IMR-90 (cell line): Measurements from ENCODE around the gene SLC27A2.

ENCODE experiments used
- BHLHE40 ChIP-seq: fragments of 150-350 bp; IDR thresholded peaks from 2 replicates; pipeline ENCODE4 v1.6.1; 2016; ENCODE audit warnings: mild to moderate bottlenecking, low read depth, low read length
- CEBPB ChIP-seq: IDR thresholded peaks from 2 replicates; pipeline ENCODE4 v1.6.1; 2012; ENCODE audit warnings: low read depth, low read length, improper control_type of control experiment
- CTCF ChIP-seq: conservative IDR thresholded peaks from 2 replicates; pipeline ENCODE4 v1.5.1; 2012; ENCODE audit warnings: mild to moderate bottlenecking, low read depth, low read length, improper control_type of control experiment
- ELK1 ChIP-seq: fragments of 150-350 bp; IDR thresholded peaks from 2 replicates; pipeline ENCODE4 v1.6.1; 2016; ENCODE audit warnings: low read depth, mild to moderate bottlenecking, low read length, moderate library complexity, borderline replicate concordance
- FOS ChIP-seq: fragments of 150-350 bp; IDR thresholded peaks from 2 replicates; pipeline ENCODE4 v1.6.1; 2016; ENCODE audit warnings: low read depth, low read length
- MAZ ChIP-seq: IDR thresholded peaks from 2 replicates; pipeline ENCODE4 v1.6.1; 2012; ENCODE audit warnings: low read depth, mild to moderate bottlenecking, low read length, improper control_type of control experiment, moderate library complexity, borderline replicate concordance
- MXI1 ChIP-seq: IDR thresholded peaks from 2 replicates; pipeline ENCODE4 v1.6.1; 2012; ENCODE audit warnings: low read depth, mild to moderate bottlenecking, low read length, moderate library complexity, borderline replicate concordance
- POLR2A ChIP-seq: IDR thresholded peaks from 2 replicates; pipeline ENCODE4 v1.6.1; 2012; ENCODE audit warnings: mild to moderate bottlenecking, low read depth, low read length
- RAD21 ChIP-seq: IDR thresholded peaks from 2 replicates; pipeline ENCODE4 v1.6.1; 2012; ENCODE audit warnings: low read length, improper control_type of control experiment
- RCOR1 ChIP-seq: IDR thresholded peaks from 2 replicates; pipeline ENCODE4 v1.6.1; 2012; ENCODE audit warnings: mild to moderate bottlenecking, low read length, improper control_type of control experiment; ENCODE audit not compliant: insufficient replicate concordance
- RFX5 ChIP-seq: IDR thresholded peaks from 2 replicates; pipeline ENCODE4 v1.8.0; 2012; ENCODE audit warnings: low read depth, mild to moderate bottlenecking, low read length, moderate library complexity
- SMC3 ChIP-seq: fragments of 150-350 bp; IDR thresholded peaks from 2 replicates; pipeline ENCODE4 v1.6.1; 2016; ENCODE audit warnings: low read depth, mild to moderate bottlenecking, antibody characterized with exemption, low read length, moderate library complexity
- USF2 ChIP-seq: fragments of 150-350 bp; IDR thresholded peaks from 2 replicates; pipeline ENCODE4 v1.6.1; 2017; ENCODE audit warnings: mild to moderate bottlenecking, antibody characterized with exemption, low read length, low read depth

- no peak for TF ChIP-seq RFX5
- TF ChIP-seq CTCF = no peak
- no peak for TF ChIP-seq CEBPB
- no peak for TF ChIP-seq FOS
- TF ChIP-seq SMC3 = no peak
- TF ChIP-seq RCOR1 = no peak
- no peak for TF ChIP-seq POLR2A
- TF ChIP-seq USF2 = no peak
- no peak for TF ChIP-seq RAD21
- TF ChIP-seq ELK1 = no peak
- TF ChIP-seq MXI1 = no peak
- TF ChIP-seq BHLHE40 = no peak
- no peak for TF ChIP-seq MAZ
Measured at GRCh38 chr15:50218691-50219090, 36.7 kb downstream of the SLC27A2 start.
